ENCODE data around the gene MAP3K4. TPM values are rescaled to one million over a fixed set of nuclear protein-coding genes. Genes with fewer than 3 reads are reported as not detected.

Gene MAP3K4
- total RNA-seq, 1 donor from 2014 or later = 47.7 TPM

GRCh38 chr6:160992061-160992979 is 751 bp downstream of the MAP3K4 start:
- Histone ChIP-seq H3K4me1 (peaks cover 11% of the 10 kb centered on the region), H3K27ac (peak overlapping the region; percentile 93), H3K4me3 (peak overlapping the region; percentile 99), H3K36me3 (no peaks in the 10 kb centered on the region), H3K27me3 (no peaks in the 10 kb centered on the region), H3K9me3 (no peaks in the 10 kb centered on the region)
- ATAC-seq = peak; percentile 56
- intact Hi-C loops (cut with DNase I) = no loop called here
- DNase-seq = no peak
- TF ChIP-seq CTCF (IDR thresholded peaks at IDR 0.05) = peak; percentile 65

GRCh38 chr6:160992980-160993314 is 1.4 kb downstream of the MAP3K4 start:
- intact Hi-C loops (cut with DNase I) = no loop called here
- Histone ChIP-seq H3K9me3 (no peaks in the 10 kb centered on the region), H3K27ac (no peak overlapping the region), H3K4me1 (peaks cover 11% of the 10 kb centered on the region), H3K4me3 (peak overlapping the region; percentile 99), H3K27me3 (no peaks in the 10 kb centered on the region), H3K36me3 (no peaks in the 10 kb centered on the region)
- DNase-seq (no peak), ATAC-seq (no peak)
- no peak for TF ChIP-seq CTCF (IDR thresholded peaks at IDR 0.05)

GRCh38 chr6:160995271-160995670 is 3.7 kb downstream of the MAP3K4 start:
- ATAC-seq = no peak
- no peaks in the 10 kb centered on the region for H3K36me3 ChIP-seq
- TF ChIP-seq CTCF (IDR thresholded peaks at IDR 0.05) = no peak
- H3K27me3 ChIP-seq = no peaks in the 10 kb centered on the region
- DNase-seq = no peak
- no peak overlapping the region for H3K27ac ChIP-seq
- H3K9me3 ChIP-seq = no peaks in the 10 kb centered on the region
- intact Hi-C loops (cut with DNase I) = no loop called here
- H3K4me3 ChIP-seq = no peak overlapping the region
- peaks cover 11% of the 10 kb centered on the region for H3K4me1 ChIP-seq

DNA sequence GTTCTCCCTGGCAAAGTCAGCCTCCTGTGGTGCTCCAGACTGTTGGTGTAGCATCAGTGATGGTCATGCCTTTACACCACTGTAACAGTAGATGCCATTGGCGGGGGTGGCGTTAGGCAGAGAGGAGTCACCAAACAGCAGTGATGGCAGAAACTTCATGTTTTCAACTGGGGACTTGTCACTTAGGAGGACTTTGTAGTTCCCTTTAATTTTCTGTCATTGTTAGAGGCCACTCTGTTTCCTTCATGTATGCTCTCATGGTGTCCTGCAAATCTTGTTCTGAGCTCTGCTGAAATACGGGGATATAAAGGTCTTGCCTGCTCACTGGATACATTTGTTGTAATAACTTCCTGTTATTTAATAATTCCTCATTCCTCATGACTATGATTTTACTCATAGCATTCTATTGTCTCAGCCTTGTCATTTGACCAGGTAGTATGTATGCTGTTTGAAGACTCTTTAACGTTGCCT is 4.6 kb downstream of the MAP3K4 start:
- no peak for DNase-seq
- H3K4me1 ChIP-seq = peaks cover 6% of the 10 kb centered on the region
- H3K4me3 ChIP-seq = no peak overlapping the region
- TF ChIP-seq CTCF (IDR thresholded peaks at IDR 0.05) = no peak
- H3K36me3 ChIP-seq = no peaks in the 10 kb centered on the region
- H3K27me3 ChIP-seq = no peaks in the 10 kb centered on the region
- ATAC-seq = no peak
- intact Hi-C loops (cut with DNase I) = no loop called here
- no peaks in the 10 kb centered on the region for H3K9me3 ChIP-seq
- no peak overlapping the region for H3K27ac ChIP-seq

GRCh38 chr6:160998217-160998616 is 6.6 kb downstream of the MAP3K4 start:
- H3K9me3 ChIP-seq = no peaks in the 10 kb centered on the region
- no peaks in the 10 kb centered on the region for H3K36me3 ChIP-seq
- intact Hi-C loops (cut with DNase I) = no loop called here
- no peak for ATAC-seq
- DNase-seq = no peak
- H3K27ac ChIP-seq = no peak overlapping the region
- peaks cover 13% of the 10 kb centered on the region for H3K4me1 ChIP-seq
- H3K27me3 ChIP-seq = no peaks in the 10 kb centered on the region
- no peak overlapping the region for H3K4me3 ChIP-seq
- TF ChIP-seq CTCF (IDR thresholded peaks at IDR 0.05) = no peak

Data from upper lobe of right lung (tissue), 1 donor.